Liver (tissue), 9 donors: ENCODE measurements around the gene SRSF3. TPM values are rescaled to one million over a fixed set of nuclear protein-coding genes. Genes with fewer than 3 reads are reported as not detected.
A peak's percentile ranks its signal among the peaks of the same experiment; 100 is the strongest.

ENCODE experiments used
- DNase-seq: peaks from one replicate; pipeline ENCODE4 v3.0.0-alpha.2; 2017; ENCODE audit warnings: low spot score
- H3K27ac ChIP-seq, 2 donors: one replicate each; pipeline ENCODE4 v1.7.0; 2013; ENCODE audit warnings: inconsistent platforms in 2 of 2, low read length in 2 of 2, control low read depth in 1 of 2, low read depth in 1 of 2, mild to moderate bottlenecking in 1 of 2
- H3K27me3 ChIP-seq, 4 donors: one replicate each; pipeline versions ENCODE4 v1.6.1 to v1.7.0; 2013; ENCODE audit warnings: low read length in 3 of 4, inconsistent platforms in 1 of 4, mild to moderate bottlenecking in 1 of 4, moderate library complexity in 1 of 4; ENCODE audit not compliant: control insufficient read depth in 4 of 4, insufficient read depth in 4 of 4
- H3K36me3 ChIP-seq, 4 donors: one replicate each; pipeline versions ENCODE4 v1.6.1 to v1.7.0; 2013; ENCODE audit warnings: low read length in 3 of 4, mild to moderate bottlenecking in 3 of 4, low read depth in 1 of 4, moderate library complexity in 1 of 4; ENCODE audit not compliant: control insufficient read depth in 4 of 4, insufficient read depth in 3 of 4
- H3K4me1 ChIP-seq, 4 donors: one replicate each; pipeline versions ENCODE4 v1.6.1 to v1.7.0; 2013; ENCODE audit warnings: low read length in 3 of 4, mild to moderate bottlenecking in 3 of 4, moderate library complexity in 1 of 4; ENCODE audit not compliant: control insufficient read depth in 4 of 4, insufficient read depth in 4 of 4
- H3K4me3 ChIP-seq, 3 donors: one replicate each; pipeline versions ENCODE4 v1.6.1 to v1.7.0; 2013; ENCODE audit warnings: low read length in 3 of 3, control low read depth in 1 of 3, low read depth in 1 of 3, mild to moderate bottlenecking in 1 of 3
- H3K9ac ChIP-seq, 2 donors: one replicate each; pipeline ENCODE4 v1.7.0; 2013; ENCODE audit warnings: low read length in 2 of 2, mild to moderate bottlenecking in 2 of 2, moderate library complexity in 2 of 2, control low read depth in 1 of 2, low read depth in 1 of 2
- H3K9me3 ChIP-seq, 4 donors: one replicate each; pipeline versions ENCODE4 v1.6.1 to v1.7.0; 2013; ENCODE audit warnings: low read length in 3 of 4; ENCODE audit not compliant: control insufficient read depth in 4 of 4
- ATF3 ChIP-seq: IDR thresholded peaks from 2 replicates; pipeline ENCODE4 v1.6.1; 2016; ENCODE audit warnings: antibody characterized with exemption
- CTCF ChIP-seq: fragments of 150-350 bp; IDR thresholded peaks from 2 replicates; pipeline ENCODE4 v1.5.1; 2017; ENCODE audit warnings: improper control_type of control experiment, low read depth, low read length; ENCODE audit not compliant: missing input control
- EGR1 ChIP-seq, 2 donors: IDR thresholded peaks; 2 replicates each; pipeline ENCODE4 v1.6.1; 2016 to 2018; ENCODE audit warnings: antibody characterized with exemption in 2 of 2, low read depth in 2 of 2
- FOXA1 ChIP-seq: IDR thresholded peaks from 2 replicates; pipeline ENCODE4 v1.6.1; 2016; ENCODE audit warnings: antibody characterized with exemption
- FOXA2 ChIP-seq: IDR thresholded peaks from 2 replicates; pipeline ENCODE4 v1.6.1; 2016; ENCODE audit warnings: antibody characterized with exemption
- GABPA ChIP-seq, 2 donors: IDR thresholded peaks in 1 of 2; conservative IDR thresholded peaks in 1 of 2; 2 replicates each; pipeline ENCODE4 v1.6.1; 2016; ENCODE audit warnings: antibody characterized with exemption in 2 of 2, mild to moderate bottlenecking in 1 of 2, moderate library complexity in 1 of 2
- HNF4A ChIP-seq, 2 donors: conservative IDR thresholded peaks; 2 replicates each; pipeline ENCODE4 v1.6.1; 2016; ENCODE audit warnings: antibody characterized with exemption in 2 of 2, mild to moderate bottlenecking in 2 of 2
- HNF4G ChIP-seq: IDR thresholded peaks from 2 replicates; pipeline ENCODE4 v1.6.1; 2016; ENCODE audit warnings: antibody characterized with exemption
- JUND ChIP-seq, 2 donors: IDR thresholded peaks; 2 replicates each; pipeline ENCODE4 v1.6.1; 2016; ENCODE audit warnings: antibody characterized with exemption in 2 of 2
- MAX ChIP-seq: IDR thresholded peaks from 2 replicates; pipeline ENCODE4 v1.6.1; 2016; ENCODE audit warnings: antibody characterized with exemption
- NR2F2 ChIP-seq: IDR thresholded peaks from 2 replicates; pipeline ENCODE4 v1.6.1; 2016; ENCODE audit warnings: antibody characterized with exemption
- RAD21 ChIP-seq, 2 donors: IDR thresholded peaks; 2 replicates each; pipeline ENCODE4 v1.6.1; 2016; ENCODE audit warnings: antibody characterized with exemption in 2 of 2, mild to moderate bottlenecking in 2 of 2
- REST ChIP-seq: IDR thresholded peaks from 2 replicates; pipeline ENCODE4 v1.6.1; 2016; ENCODE audit warnings: antibody characterized with exemption, mild to moderate bottlenecking
- RXRA ChIP-seq, 2 donors: IDR thresholded peaks; 2 replicates each; pipeline ENCODE4 v1.6.1; 2017 to 2018; ENCODE audit warnings: antibody characterized with exemption in 2 of 2, mild to moderate bottlenecking in 1 of 2
- SP1 ChIP-seq: IDR thresholded peaks from 2 replicates; pipeline ENCODE4 v1.6.1; 2018; ENCODE audit warnings: antibody characterized with exemption, mild to moderate bottlenecking
- TAF1 ChIP-seq: conservative IDR thresholded peaks from 2 replicates; pipeline ENCODE4 v1.6.1; 2016; ENCODE audit warnings: antibody characterized with exemption, mild to moderate bottlenecking
- YY1 ChIP-seq: IDR thresholded peaks from 2 replicates; pipeline ENCODE4 v1.6.1; 2016; ENCODE audit warnings: antibody characterized with exemption, mild to moderate bottlenecking
- ZBTB33 ChIP-seq: IDR thresholded peaks from 2 replicates; pipeline ENCODE4 v1.6.1; 2016; ENCODE audit warnings: antibody characterized with exemption
- WGBS: extraction: QIAGEN DNeasy Blood & Tissue Kit; methylation state at CpG from one replicate; pipeline ENCODE4 v1.1.7; 2013; 5-methylcytosine and 5-hydroxymethylcytosine counted together
- polyA plus RNA-seq, 2 donors: library from polyadenylated mRNA; stranded (reverse) in 1 of 2; unstranded in 1 of 2; fragments of 200-250 nt in 1 of 2; fragments of >200 nt in 1 of 2; fragmentation: Nextera tagmentation in 1 of 2; extraction: Ambion mirVana in 1 of 2; gene quantifications; one replicate each; pipeline versions ENCODE4 v1.2.1 to v1.2.3, GENCODE V29; 2013 to 2015
- total RNA-seq, 2 donors: library from RNA; depleted of rRNA; stranded (reverse); fragments of >200 nt; gene quantifications; one replicate each; pipeline ENCODE4 v1.2.3, GENCODE V29; 2014
- donor health status: healthy.
- donor health status: healthy.
- donor health status: healthy.
- donor health status: healthy.
- donor health status: healthy.

SRSF3 gene
- total and polyA plus RNA-seq, 4 donors: 62.8 to 103 (median 101) TPM

- no peak for TF ChIP-seq CTCF
- TF ChIP-seq EGR1 (IDR thresholded peaks at IDR 0.05; ENCODE audit: low read depth in 2 of 2): no peak
- TF ChIP-seq RAD21 (IDR thresholded peaks at IDR 0.05): peak; percentile 11 to 40
- peak; percentile 14 for TF ChIP-seq ZBTB33
- TF ChIP-seq HNF4A (conservative IDR thresholded peaks at IDR 0.05): peak; percentile 95 to 100
- TF ChIP-seq ATF3: peak; percentile 23
- TF ChIP-seq TAF1: no peak
- TF ChIP-seq NR2F2: no peak
- peak; percentile 98 for TF ChIP-seq HNF4G
- TF ChIP-seq SP1: peak; percentile 88
- peak; percentile 78 for TF ChIP-seq MAX
- no peak for TF ChIP-seq GABPA (IDR thresholded peaks at IDR 0.05 in 1 of 2, conservative IDR thresholded peaks at IDR 0.05 in 1 of 2)
- peak; percentile 23 for TF ChIP-seq FOXA2
- peak; percentile 66 to 78 for TF ChIP-seq RXRA (IDR thresholded peaks at IDR 0.05)
- peak; percentile 48 to 69 for TF ChIP-seq JUND (IDR thresholded peaks at IDR 0.05)
- peak; percentile 15 for TF ChIP-seq YY1
- peak; percentile 22 for TF ChIP-seq FOXA1
- TF ChIP-seq REST: no peak
- no peaks in the 10 kb centered on the region for H3K36me3 ChIP-seq
- no peak overlapping the region for H3K4me3 ChIP-seq
- no peak for DNase-seq
- no peak overlapping the region for H3K27ac ChIP-seq
- no peaks in the 10 kb centered on the region for H3K9me3 ChIP-seq
- WGBS: 53% methylated on average over 8 of the region's 8 CpGs
- H3K4me1 ChIP-seq: peaks cover 0 to 4% (median 0%) of the 10 kb centered on the region in 4 donors
- H3K27me3 ChIP-seq: no peaks in the 10 kb centered on the region
- H3K9ac ChIP-seq: no peak overlapping the region
These were observed 27.7 kb upstream of the SRSF3 start for GRCh38 chr6:36566418-36566905.
